ENCODE measurements around the gene USP17L19. TPM values are rescaled to one million over a fixed set of nuclear protein-coding genes. Genes with fewer than 3 reads are reported as not detected.
"Not testable (repeated sequence)": the region's sequence is repeated elsewhere in the genome, so short reads cannot be mapped to it uniquely, and the experiment has no call there.

USP17L19 gene
- total RNA-seq, 1 experiment from 2014 or later: not detected

GRCh38 chr4:9243579-9243978, 9.6 kb upstream of the USP17L19 start, which contains the start of gene USP17L17:
TSS of gene USP17L17 (plus strand) at chr4:9243879. CDS start at chr4:9243879, 0 bp downstream.
- H3K4me1 Mint-ChIP-seq (ENCODE audit: insufficient read depth, unreplicated experiment); H3K36me3 Mint-ChIP-seq (ENCODE audit: insufficient read depth, unreplicated experiment); POLR2A ChIA-PET; DNase-seq (ENCODE audit: unreplicated experiment); H3K4me3 Mint-ChIP-seq (ENCODE audit: unreplicated experiment); H3K9me3 Mint-ChIP-seq (ENCODE audit: unreplicated experiment); intact Hi-C loops (cut with micrococcal nuclease); H3K27me3 Mint-ChIP-seq (ENCODE audit: insufficient read depth, unreplicated experiment); BruUV-seq (replicated peaks); CTCF ChIA-PET; H3K27ac Mint-ChIP-seq (ENCODE audit: low read depth, unreplicated experiment): not testable (repeated sequence)

GRCh38 chr4:9247953-9248680, 5.1 kb upstream of the USP17L19 start, which contains the start of gene USP17L18:
TSS of gene USP17L18 (plus strand) at chr4:9248630. CDS start at chr4:9248630, 0 bp downstream.
- H3K4me1 Mint-ChIP-seq (ENCODE audit: insufficient read depth, unreplicated experiment); BruUV-seq (replicated peaks); H3K4me3 Mint-ChIP-seq (ENCODE audit: unreplicated experiment); H3K36me3 Mint-ChIP-seq (ENCODE audit: insufficient read depth, unreplicated experiment); DNase-seq (ENCODE audit: unreplicated experiment); intact Hi-C loops (cut with micrococcal nuclease); POLR2A ChIA-PET; H3K27me3 Mint-ChIP-seq (ENCODE audit: insufficient read depth, unreplicated experiment); H3K9me3 Mint-ChIP-seq (ENCODE audit: unreplicated experiment); CTCF ChIA-PET; H3K27ac Mint-ChIP-seq (ENCODE audit: low read depth, unreplicated experiment): not testable (repeated sequence)

- H3K27ac Mint-ChIP-seq (ENCODE audit: low read depth, unreplicated experiment); H3K36me3 Mint-ChIP-seq (ENCODE audit: insufficient read depth, unreplicated experiment); H3K4me1 Mint-ChIP-seq (ENCODE audit: insufficient read depth, unreplicated experiment); POLR2A ChIA-PET; BruUV-seq (replicated peaks); DNase-seq (ENCODE audit: unreplicated experiment); H3K9me3 Mint-ChIP-seq (ENCODE audit: unreplicated experiment); intact Hi-C loops (cut with micrococcal nuclease); H3K27me3 Mint-ChIP-seq (ENCODE audit: insufficient read depth, unreplicated experiment); CTCF ChIA-PET; H3K4me3 Mint-ChIP-seq (ENCODE audit: unreplicated experiment): not testable (repeated sequence)
Observed at GRCh38 chr4:9257824-9258223, 4.6 kb downstream of the USP17L19 start, which contains the start of gene USP17L20. TSS of gene USP17L20 (plus strand) at chr4:9258124. CDS start at chr4:9258124, 0 bp downstream.

GRCh38 chr4:9262572-9262971, 9.4 kb downstream of the USP17L19 start, which contains the start of gene USP17L21:
TSS of gene USP17L21 (plus strand) at chr4:9262872. CDS start at chr4:9262872, 0 bp downstream.
- H3K4me3 Mint-ChIP-seq (ENCODE audit: unreplicated experiment); H3K36me3 Mint-ChIP-seq (ENCODE audit: insufficient read depth, unreplicated experiment); POLR2A ChIA-PET; H3K9me3 Mint-ChIP-seq (ENCODE audit: unreplicated experiment); BruUV-seq (replicated peaks); H3K27ac Mint-ChIP-seq (ENCODE audit: low read depth, unreplicated experiment); DNase-seq (ENCODE audit: unreplicated experiment); intact Hi-C loops (cut with micrococcal nuclease); CTCF ChIA-PET; H3K27me3 Mint-ChIP-seq (ENCODE audit: insufficient read depth, unreplicated experiment); H3K4me1 Mint-ChIP-seq (ENCODE audit: insufficient read depth, unreplicated experiment): not testable (repeated sequence)

- not testable (repeated sequence) for H3K4me1 Mint-ChIP-seq (ENCODE audit: insufficient read depth, unreplicated experiment)
Observed at GRCh38 chr4:9267319-9267718, 14.1 kb downstream of the USP17L19 start, which contains the start of gene USP17L22. TSS of gene USP17L22 (plus strand) at chr4:9267619. CDS start at chr4:9267619, 0 bp downstream.

GRCh38 chr4:9271719-9272118, 18.5 kb downstream of the USP17L19 start:
- CTCF ChIA-PET: not testable (repeated sequence)

More at GRCh38 chr4:9267319-9267718, 14.1 kb downstream of the USP17L19 start, which contains the start of gene USP17L22:
- POLR2A ChIA-PET; intact Hi-C loops (cut with micrococcal nuclease); H3K27ac Mint-ChIP-seq (ENCODE audit: low read depth, unreplicated experiment); DNase-seq (ENCODE audit: unreplicated experiment); H3K9me3 Mint-ChIP-seq (ENCODE audit: unreplicated experiment); H3K36me3 Mint-ChIP-seq (ENCODE audit: insufficient read depth, unreplicated experiment); H3K27me3 Mint-ChIP-seq (ENCODE audit: insufficient read depth, unreplicated experiment); CTCF ChIA-PET; H3K4me3 Mint-ChIP-seq (ENCODE audit: unreplicated experiment); BruUV-seq (replicated peaks): not testable (repeated sequence)

More at GRCh38 chr4:9271719-9272118, 18.5 kb downstream of the USP17L19 start:
- H3K4me1 Mint-ChIP-seq (ENCODE audit: insufficient read depth, unreplicated experiment); intact Hi-C loops (cut with micrococcal nuclease); H3K27ac Mint-ChIP-seq (ENCODE audit: low read depth, unreplicated experiment); POLR2A ChIA-PET; BruUV-seq (replicated peaks); DNase-seq (ENCODE audit: unreplicated experiment); H3K9me3 Mint-ChIP-seq (ENCODE audit: unreplicated experiment); H3K27me3 Mint-ChIP-seq (ENCODE audit: insufficient read depth, unreplicated experiment); H3K4me3 Mint-ChIP-seq (ENCODE audit: unreplicated experiment); H3K36me3 Mint-ChIP-seq (ENCODE audit: insufficient read depth, unreplicated experiment): not testable (repeated sequence)

Other genes starting within 250 kb of the USP17L19 start
- not detected in 2 replicates for gene FAM90A26, start 83.0 kb upstream of the USP17L19 start, total RNA-seq (2022)
- gene USP17L10, start 42.7 kb upstream of the USP17L19 start, total RNA-seq (2022): not detected in 2 replicates
- not detected in 2 replicates for gene USP17L11, start 38.0 kb upstream of the USP17L19 start, total RNA-seq (2022)
- gene USP17L12, start 33.2 kb upstream of the USP17L19 start, total RNA-seq (2022): not detected in 2 replicates
- gene USP17L13, start 28.5 kb upstream of the USP17L19 start, total RNA-seq (2022): not detected in 2 replicates
- not detected in 2 replicates for gene USP17L15, start 19.0 kb upstream of the USP17L19 start, total RNA-seq (2022)
- gene USP17L17, start 9.5 kb upstream of the USP17L19 start, total RNA-seq (2022): not detected in 2 replicates
- gene USP17L18, start 4.7 kb upstream of the USP17L19 start, total RNA-seq (2022): not detected in 2 replicates
- not detected in 2 replicates for gene USP17L20, start 4.7 kb downstream of the USP17L19 start, total RNA-seq (2022)
- not detected in 2 replicates for gene USP17L21, start 9.5 kb downstream of the USP17L19 start, total RNA-seq (2022)
- gene USP17L22, start 14.2 kb downstream of the USP17L19 start, total RNA-seq (2022): not detected in 2 replicates
- gene USP17L24, start 71.8 kb downstream of the USP17L19 start, total RNA-seq (2022): not detected in 2 replicates
- gene USP17L25, start 76.5 kb downstream of the USP17L19 start, total RNA-seq (2022): not detected in 2 replicates
- gene USP17L26, start 81.3 kb downstream of the USP17L19 start, total RNA-seq (2022): not detected in 2 replicates
- not detected in 2 replicates for gene USP17L5, start 86.0 kb downstream of the USP17L19 start, total RNA-seq (2022)
- gene USP17L27, start 90.8 kb downstream of the USP17L19 start, total RNA-seq (2022): not detected in 2 replicates
- not detected in 2 replicates for gene USP17L28, start 95.5 kb downstream of the USP17L19 start, total RNA-seq (2022)
- gene USP17L29, start 100.3 kb downstream of the USP17L19 start, total RNA-seq (2022): not detected in 2 replicates
- not detected in 2 replicates for gene USP17L30, start 109.8 kb downstream of the USP17L19 start, total RNA-seq (2022)
- not detected in 2 replicates for gene DEFB131A, start 191.0 kb downstream of the USP17L19 start, total RNA-seq (2022)